Parathyroid adenoma (tissue), 2 donors: ENCODE measurements around the gene RAB1A.

Experiments used
- H2AFZ ChIP-seq: fragments of 300-600 bp; sonication (generic); one replicate; pipeline ENCODE4 v1.7.0; 2017; ENCODE audit warnings: antibody characterized with exemption, mild to moderate bottlenecking
- H3K27ac ChIP-seq: fragments of 300-600 bp; sonication (generic); one replicate; pipeline ENCODE4 v1.7.0; 2017
- H3K27me3 ChIP-seq: fragments of 300-600 bp; sonication (generic); one replicate; pipeline ENCODE4 v1.7.0; 2017; ENCODE audit warnings: low read length; ENCODE audit not compliant: control insufficient read depth, insufficient read depth
- H3K36me3 ChIP-seq: fragments of 300-600 bp; sonication (generic); one replicate; pipeline ENCODE4 v1.7.0; 2017; ENCODE audit warnings: low read length; ENCODE audit not compliant: control insufficient read depth, insufficient read depth
- H3K4me1 ChIP-seq: fragments of 300-600 bp; sonication (generic); one replicate; pipeline ENCODE4 v1.7.0; 2017; ENCODE audit warnings: control low read depth
- H3K4me2 ChIP-seq: fragments of 300-600 bp; sonication (generic); one replicate; pipeline ENCODE4 v1.7.0; 2017; ENCODE audit warnings: low read length
- H3K4me3 ChIP-seq: fragments of 300-600 bp; sonication (generic); one replicate; pipeline ENCODE4 v1.7.0; 2017; ENCODE audit warnings: low read depth, low read length
- H3K79me2 ChIP-seq: fragments of 300-600 bp; sonication (generic); one replicate; pipeline ENCODE4 v1.7.0; 2017; ENCODE audit warnings: control low read depth
- H3K9ac ChIP-seq: fragments of 300-600 bp; sonication (generic); one replicate; pipeline ENCODE4 v1.7.0; 2017; ENCODE audit warnings: mild to moderate bottlenecking
- H3K9me3 ChIP-seq: fragments of 300-600 bp; sonication (generic); one replicate; pipeline ENCODE4 v1.7.0; 2017; ENCODE audit warnings: low read length; ENCODE audit not compliant: control insufficient read depth
- CTCF ChIP-seq: fragments of 300-600 bp; sonication (generic); IDR thresholded peaks from one replicate; pipeline ENCODE4 v1.7.0; 2017; ENCODE audit warnings: antibody characterized with exemption, mild to moderate bottlenecking
- donor health status: primary hyperparathyroidism.

The RAB1A gene

GRCh38 chr2:65085148-65085547 is 44.8 kb downstream of the RAB1A start:
- no peak overlapping the region for H3K27ac ChIP-seq
- no peak overlapping the region for H3K4me3 ChIP-seq
- peaks cover 3% of the 10 kb centered on the region for H3K36me3 ChIP-seq
- no peak overlapping the region for H3K4me2 ChIP-seq
- H3K9ac ChIP-seq = no peak overlapping the region
- no peak for TF ChIP-seq CTCF
- no peaks in the 10 kb centered on the region for H3K9me3 ChIP-seq
- H3K27me3 ChIP-seq = no peaks in the 10 kb centered on the region
- no peak overlapping the region for H2AFZ ChIP-seq
- peaks cover 10% of the 10 kb centered on the region for H3K4me1 ChIP-seq
- peaks cover 2% of the 10 kb centered on the region for H3K79me2 ChIP-seq

- TF ChIP-seq CTCF = no peak
- H3K4me3 ChIP-seq = no peak overlapping the region
- H3K9ac ChIP-seq = no peak overlapping the region
- no peak overlapping the region for H2AFZ ChIP-seq
- no peak overlapping the region for H3K27ac ChIP-seq
- H3K27me3 ChIP-seq = no peaks in the 10 kb centered on the region
- peaks cover under 1% of the 10 kb centered on the region for H3K4me1 ChIP-seq
- peaks cover 3% of the 10 kb centered on the region for H3K36me3 ChIP-seq
- no peaks in the 10 kb centered on the region for H3K9me3 ChIP-seq
- H3K79me2 ChIP-seq = no peaks in the 10 kb centered on the region
- H3K4me2 ChIP-seq = no peak overlapping the region
These were observed 48.6 kb downstream of the RAB1A start for GRCh38 chr2:65081232-65081685.

- Histone ChIP-seq H3K27ac (no peak overlapping the region), H3K36me3 (peaks cover 3% of the 10 kb centered on the region), H3K27me3 (no peaks in the 10 kb centered on the region), H3K4me3 (no peak overlapping the region), H3K9ac (no peak overlapping the region), H3K4me1 (peaks cover 8% of the 10 kb centered on the region), H2AFZ (no peak overlapping the region), H3K4me2 (no peak overlapping the region), H3K9me3 (no peaks in the 10 kb centered on the region), H3K79me2 (no peaks in the 10 kb centered on the region)
- TF ChIP-seq CTCF = no peak
These were observed 50.9 kb downstream of the RAB1A start for GRCh38 chr2:65079017-65079416.

GRCh38 chr2:65077898-65078297 is 52.0 kb downstream of the RAB1A start:
- peaks cover 8% of the 10 kb centered on the region for H3K4me1 ChIP-seq
- H3K27ac ChIP-seq = no peak overlapping the region

More at GRCh38 chr2:65077898-65078297, 52.0 kb downstream of the RAB1A start:
- Histone ChIP-seq H3K36me3 (no peaks in the 10 kb centered on the region), H3K4me3 (no peak overlapping the region), H3K4me2 (no peak overlapping the region), H3K27me3 (no peaks in the 10 kb centered on the region), H3K9ac (no peak overlapping the region), H2AFZ (no peak overlapping the region), H3K79me2 (no peaks in the 10 kb centered on the region), H3K9me3 (no peaks in the 10 kb centered on the region)
- no peak for TF ChIP-seq CTCF
